K562 (cell line): ENCODE results near the gene PDE9A. TPM values are rescaled to one million over a fixed set of nuclear protein-coding genes. Genes with fewer than 3 reads are reported as not detected.

Experiments used
- ATAC-seq: fragments of 200-7000 bp; cut with Tn5 transposase; 3 replicates; pipeline ENCODE4 v1.9.1; 2020; ENCODE audit warnings: moderate library complexity
- BruUV-seq: library from RNA; stranded (reverse); fragments of 400-500 nt; replicated peaks from 2 replicates; lab custom pipeline; 2021; lab: Mats Ljungman, UMichigan
- CTCF ChIA-PET: fragments of 300-600 bp; formaldehyde crosslinking; extraction: SDS; loops from one replicate; lab custom pipeline; 2021; ENCODE audit warnings: low intra/inter-chr PET ratio; lab: Yijun Ruan, JAX
- POLR2A ChIA-PET: fragments of 300-600, 350-650 bp; sonication (Branson Sonifier 250); formaldehyde crosslinking; extraction: SDS; loops from one replicate; lab custom pipeline; 2021; ENCODE audit warnings: antibody characterized with exemption, inconsistent platforms; lab: Yijun Ruan, JAX
- DNase-seq, 4 experiments: peaks; one replicate each; pipeline versions ENCODE4 v3.0.0 to v3.0.0-alpha.2; 2011 to 2018; ENCODE audit warnings: low spot score in 3 of 4, mixed read lengths in 3 of 4; ENCODE audit errors: extremely low read depth in 1 of 4
- FAIRE-seq: peaks from 2 replicates; lab custom pipeline; 2011; peaks lifted over from hg19 to GRCh38; lab: Jason Lieb, UNC
- H2AFZ ChIP-seq: 2 replicates; pipeline ENCODE4 v1.6.0; 2011; ENCODE audit warnings: low read depth, low read length, control low read depth, inconsistent platforms
- H3K27ac ChIP-seq: fragments of 200-600 bp; 3 replicates; pipeline ENCODE4 v1.8.0; 2011; ENCODE audit warnings: low read depth, mild to moderate bottlenecking, control low read depth, inconsistent platforms, low read length, moderate library complexity, mixed read lengths; ENCODE audit errors: extremely low read depth
- H3K27me3 ChIP-seq, 2 experiments: fragments of 300-600 bp in 1 of 2; 2 replicates in 1 of 2; 3 replicates in 1 of 2; pipeline versions ENCODE4 v1.6.0 to v1.8.0; 2011; ENCODE audit warnings: inconsistent platforms in 2 of 2, low read length in 2 of 2, mild to moderate bottlenecking in 1 of 2, mixed read lengths in 1 of 2, moderate library complexity in 1 of 2; ENCODE audit not compliant: control insufficient read depth in 2 of 2, insufficient read depth in 2 of 2
- H3K36me3 ChIP-seq: fragments of 300-600 bp; 3 replicates; pipeline ENCODE4 v1.8.0; 2011; ENCODE audit warnings: mild to moderate bottlenecking, low read length, inconsistent platforms; ENCODE audit not compliant: control insufficient read depth, insufficient read depth
- H3K4me1 ChIP-seq, 2 experiments: fragments of 200-600 bp in 1 of 2; replicated peaks in 1 of 2; 2 replicates in 1 of 2; 3 replicates in 1 of 2; pipeline versions ENCODE4 v1.5.1 to v1.8.0; 2011; ENCODE audit warnings: inconsistent platforms in 2 of 2, low read length in 2 of 2, mild to moderate bottlenecking in 1 of 2, mixed read lengths in 1 of 2, moderate library complexity in 1 of 2; ENCODE audit not compliant: control insufficient read depth in 2 of 2, insufficient read depth in 2 of 2
- H3K4me2 ChIP-seq: 2 replicates; pipeline ENCODE4 v1.6.1; 2011; ENCODE audit warnings: low read length, control low read depth, inconsistent platforms, mixed read lengths; ENCODE audit not compliant: insufficient read depth
- H3K4me3 ChIP-seq: fragments of 200-600 bp; sonication (generic), shearing (Covaris generic); 2 replicates; pipeline ENCODE4 v1.5.1; 2016; ENCODE audit warnings: control low read depth, inconsistent platforms
- H3K79me2 ChIP-seq: fragments of 200-600 bp; 3 replicates; pipeline ENCODE4 v1.8.0; 2011; ENCODE audit warnings: low read length, inconsistent platforms; ENCODE audit not compliant: control insufficient read depth, insufficient read depth
- H3K9ac ChIP-seq, 2 experiments: 2 replicates each; pipeline versions ENCODE4 v1.6.0 to v1.6.1; 2011; ENCODE audit warnings: low read depth in 2 of 2, low read length in 2 of 2, control low read depth in 1 of 2, inconsistent platforms in 1 of 2, mild to moderate bottlenecking in 1 of 2, mixed read lengths in 1 of 2; ENCODE audit not compliant: insufficient read depth in 1 of 2
- H3K9me1 ChIP-seq: one replicate; pipeline ENCODE4 v1.6.0; 2011; ENCODE audit warnings: inconsistent platforms, mild to moderate bottlenecking, low read length, moderate library complexity; ENCODE audit not compliant: control insufficient read depth, insufficient read depth
- H3K9me3 ChIP-seq: replicated peaks from 2 replicates; pipeline ENCODE4 v1.5.1; 2011; ENCODE audit warnings: low read depth, low read length, inconsistent platforms; ENCODE audit not compliant: control insufficient read depth, insufficient read depth
- H4K20me1 ChIP-seq: replicated peaks from 2 replicates; pipeline ENCODE4 v1.6.1; 2011; ENCODE audit warnings: low read length, inconsistent platforms, mixed read lengths; ENCODE audit not compliant: control insufficient read depth, insufficient read depth
- PHF21A ChIP-seq: fragments of 450-650 bp; IDR thresholded peaks from 2 replicates; pipeline ENCODE4 v1.6.1; 2017; ENCODE audit warnings: low read depth, borderline replicate concordance
- POLR2A ChIP-seq: fragments of 450-650 bp; conservative IDR thresholded peaks from 2 replicates; pipeline ENCODE4 v1.6.1; 2016
- TCF3 ChIP-seq: sonication (generic); formaldehyde crosslinking; IDR thresholded peaks from 2 replicates; pipeline ENCODE4 v1.4.0; 2020; ENCODE audit warnings: mild to moderate bottlenecking, missing genetic modification reagents
- YBX1 ChIP-seq: fragments of 450-650 bp; IDR thresholded peaks from 2 replicates; pipeline ENCODE4 v1.7.1; 2016; ENCODE audit warnings: mild to moderate bottlenecking
- ZNF134 ChIP-seq: fragments of 250-450 bp; sonication (Bioruptor Pico); conservative IDR thresholded peaks from 2 replicates; pipeline ENCODE4 v1.4.0; 2020
- WGBS: fragments of 100-300 bp; shearing (Covaris generic); methylation state at CpG from one replicate; pipeline ENCODE4 v1.1.6; 2016; ENCODE audit warnings: low coverage, mixed read lengths; ENCODE audit not compliant: insufficient coverage; ENCODE audit errors: missing lambda C conversion rate; 5-methylcytosine and 5-hydroxymethylcytosine counted together
- in situ Hi-C: fragments of 300-500 bp; cut with MboI; formaldehyde crosslinking; loops from 4 replicates; pipeline ENCODE4 v1.15.0; 2018; ENCODE audit warnings: inconsistent platforms, mixed read lengths
- intact Hi-C: fragments of 100-400 bp; cut with micrococcal nuclease; formaldehyde crosslinking; loops from 2 replicates; pipeline ENCODE4 v1.14.2; 2022
- polyA plus RNA-seq, 8 experiments: library from polyadenylated mRNA; depleted of rRNA in 4 of 8; stranded (reverse) in 5 of 8; unstranded in 3 of 8; fragments of >200 nt; fragmentation: Nextera tagmentation in 2 of 8; fragmentation: Illumina TruSeq in 1 of 8; extraction: Ambion mirVana in 2 of 8; extraction: Trizol in 1 of 8; gene quantifications; 2 replicates each; pipeline versions ENCODE4 v1.2.1 to v1.2.3, GENCODE V29; 2011 to 2014; ENCODE audit warnings: inconsistent platforms in 1 of 8, missing spikeins in 1 of 8
- total RNA-seq, 7 experiments: library from RNA; depleted of rRNA in 6 of 7; stranded (reverse); fragments of >200 nt in 6 of 7; fragmentation: Illumina TruSeq in 2 of 7; extraction: Trizol in 2 of 7; gene quantifications; 2 replicates each; pipeline versions ENCODE4 v1.2.1 to v1.2.3, GENCODE V29; 2011 to 2021; ENCODE audit warnings: low replicate concordance in 1 of 7

PDE9A gene
- total and polyA plus RNA-seq, 9 of the 15 experiments (the other 6 are each of a cell fraction or from before 2014, with no cell fraction given), result 0.07 to 0.27 TPM; not detected in 7

DNA sequence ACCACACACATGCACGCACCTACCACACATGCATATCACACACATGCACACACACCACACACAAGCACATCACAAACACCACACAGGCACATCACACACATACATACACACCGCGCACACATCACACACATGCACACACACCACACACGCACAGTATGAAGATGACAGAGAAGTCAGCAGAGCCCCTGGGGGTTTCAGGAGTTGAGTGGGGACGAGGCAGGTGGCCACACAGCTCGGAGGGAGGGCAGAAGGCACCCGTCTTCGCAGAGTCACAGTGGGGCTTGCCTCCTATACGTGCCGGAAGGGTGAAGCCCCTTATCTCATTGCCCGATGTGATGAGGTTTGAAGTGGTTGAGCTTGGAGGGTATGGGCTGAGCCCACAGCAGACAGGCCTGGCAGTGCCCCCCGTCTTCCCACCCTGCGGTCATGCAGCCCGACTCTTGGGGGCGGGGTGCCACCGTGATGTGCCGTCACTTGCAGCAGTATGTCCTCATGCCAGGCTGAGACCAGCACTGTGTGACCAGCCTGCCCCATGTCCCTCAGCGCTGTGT lies 9.9 kb downstream of the PDE9A start:
- Histone ChIP-seq H3K79me2 (no peaks in the 10 kb centered on the region), H3K27me3 (peaks cover 24 to 53% of the 10 kb centered on the region in 2 experiments; a peak in 4 of 5 replicates), H3K27ac (no peak overlapping the region), H3K9ac (no peak overlapping the region), H3K4me3 (no peak overlapping the region), H3K4me2 (no peak overlapping the region), H3K4me1 (peaks cover 15 to 19% of the 10 kb centered on the region in 2 experiments), H4K20me1 (peaks cover 24% of the 10 kb centered on the region), H3K36me3 (no peaks in the 10 kb centered on the region), H3K9me3 (no peaks in the 10 kb centered on the region; the same call in 1 of the 2 replicates), H2AFZ (no peak overlapping the region), H3K9me1 (no peaks in the 10 kb centered on the region)
- WGBS, result 36% methylated on average over 18 of the region's 18 CpGs
- DNase-seq, result no peak
- intact Hi-C loops, result no loop called here
- FAIRE-seq, result peak; percentile 6
- no peak for ATAC-seq
- ChIA-PET POLR2A (no interaction called here), CTCF (no interaction called here)
- no TSS peak for BruUV-seq
- TF ChIP-seq TCF3 (CRISPR knock-in tag), result no peak
- TF ChIP-seq POLR2A, result no peak
- in situ Hi-C loops, result no loop called here

DNA sequence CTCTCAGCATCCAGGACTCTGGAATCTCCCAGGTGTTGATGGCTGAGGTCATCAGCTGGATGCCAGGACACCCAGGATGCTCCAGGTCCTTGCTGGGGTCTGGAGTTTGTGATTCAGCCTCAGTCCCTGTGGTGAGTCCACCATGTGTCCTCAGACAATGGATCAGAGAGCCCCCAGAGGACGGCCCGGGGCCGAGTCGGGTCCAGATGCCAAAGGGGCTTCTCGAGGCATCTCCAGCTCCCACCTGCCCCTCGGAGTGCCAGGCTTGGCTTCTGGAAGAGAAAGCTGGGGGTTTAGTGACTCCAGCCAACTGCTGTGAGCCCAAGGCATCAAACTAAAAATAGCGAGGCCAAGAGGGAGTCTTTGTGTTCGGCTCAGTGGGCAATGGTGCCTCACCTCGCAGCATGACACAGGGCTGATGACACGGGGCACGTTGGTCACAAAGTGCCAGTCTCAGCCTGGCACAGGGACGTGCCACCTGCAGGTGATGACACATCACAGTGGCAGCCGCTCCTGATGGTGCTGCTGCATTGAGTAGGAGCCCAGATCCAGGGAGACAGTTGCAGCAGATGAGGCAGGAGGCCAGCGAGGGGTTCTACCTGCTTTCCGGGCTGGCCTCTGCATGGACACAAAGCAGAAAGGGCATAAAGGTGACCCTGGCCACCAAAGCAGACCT lies 10.6 kb downstream of the PDE9A start:
- ATAC-seq, result no peak
- H3K27me3 ChIP-seq, result peaks cover 17 to 53% of the 10 kb centered on the region in 2 experiments; a peak in 4 of 5 replicates
- in situ Hi-C loops (no loop called here), intact Hi-C loops (no loop called here)
- peak; percentile 32 for FAIRE-seq
- no peak overlapping the region for H3K4me2 ChIP-seq
- ChIA-PET POLR2A (no interaction called here), CTCF (no interaction called here)
- no TSS peak for BruUV-seq
- H3K9me1 ChIP-seq, result no peaks in the 10 kb centered on the region
- no peaks in the 10 kb centered on the region; the same call in 1 of the 2 replicates for H3K9me3 ChIP-seq
- 2% methylated on average over 15 of the region's 15 CpGs for WGBS
- H3K4me3 ChIP-seq, result no peak overlapping the region
- no peak overlapping the region for H3K27ac ChIP-seq
- H2AFZ ChIP-seq, result no peak overlapping the region
- no peak for DNase-seq
- no peaks in the 10 kb centered on the region for H3K79me2 ChIP-seq
- peaks cover 15 to 23% of the 10 kb centered on the region in 2 experiments for H3K4me1 ChIP-seq
- no peak for TF ChIP-seq ZNF134 (CRISPR knock-in tag)
- no peak for TF ChIP-seq YBX1
- TF ChIP-seq PHF21A, result no peak
- H4K20me1 ChIP-seq, result peaks cover 19% of the 10 kb centered on the region
- H3K36me3 ChIP-seq, result no peaks in the 10 kb centered on the region
- H3K9ac ChIP-seq, result no peak overlapping the region
